OCI-LY1 (cell line): ENCODE measurements around the gene CACNB2.

Source experiments
- H2AFZ ChIP-seq: fragments of 200-600 bp; sonication (generic), shearing (Covaris generic); 2 replicates; pipeline ENCODE4 v1.6.0; 2014; ENCODE audit warnings: antibody characterized with exemption, mild to moderate bottlenecking, low read length
- H3F3A ChIP-seq: fragments of 200-600 bp; sonication (generic), shearing (Covaris generic); 2 replicates; pipeline ENCODE4 v1.6.0; 2014; ENCODE audit warnings: mild to moderate bottlenecking, antibody characterized with exemption, low read length, moderate library complexity; ENCODE audit not compliant: insufficient read depth
- H3K27ac ChIP-seq: fragments of 200-600 bp; sonication (generic); 2 replicates; pipeline ENCODE4 v1.5.1; 2014; ENCODE audit warnings: low read length, mixed run types, mild to moderate bottlenecking, low read depth; ENCODE audit not compliant: poor library complexity, severe bottlenecking
- H3K27me3 ChIP-seq: fragments of 200-600 bp; sonication (generic); 2 replicates; pipeline ENCODE4 v1.6.0; 2014; ENCODE audit warnings: antibody characterized with exemption, mild to moderate bottlenecking, low read length, moderate library complexity; ENCODE audit not compliant: insufficient read depth
- H3K36me3 ChIP-seq: fragments of 200-600 bp; sonication (generic); 2 replicates; pipeline ENCODE4 v1.6.1; 2014; ENCODE audit warnings: mild to moderate bottlenecking, antibody characterized with exemption, low read length, moderate library complexity, mixed read lengths; ENCODE audit not compliant: insufficient read depth
- H3K4me1 ChIP-seq: fragments of 200-600 bp; sonication (generic); 2 replicates; pipeline ENCODE4 v1.5.1; 2014; ENCODE audit warnings: mild to moderate bottlenecking, low read length, moderate library complexity; ENCODE audit not compliant: insufficient read depth, severe bottlenecking
- H3K4me2 ChIP-seq: fragments of 200-600 bp; sonication (generic), shearing (Covaris generic); 2 replicates; pipeline ENCODE4 v1.6.1; 2014; ENCODE audit warnings: low read length
- H3K4me3 ChIP-seq: fragments of 200-600 bp; sonication (generic); 2 replicates; pipeline ENCODE4 v1.5.1; 2014; ENCODE audit warnings: low read length, low read depth, mild to moderate bottlenecking, mixed read lengths; ENCODE audit not compliant: poor library complexity, severe bottlenecking
- H3K79me2 ChIP-seq: fragments of 200-600 bp; shearing (Covaris generic); 2 replicates; pipeline ENCODE4 v1.6.1; 2016; ENCODE audit warnings: mixed run types, low read length, mixed read lengths; ENCODE audit not compliant: insufficient read depth
- H3K9ac ChIP-seq: fragments of 200-600 bp; sonication (generic), shearing (Covaris generic); 2 replicates; pipeline ENCODE4 v1.6.1; 2014; ENCODE audit warnings: mild to moderate bottlenecking, low read length, mixed read lengths
- H3K9me2 ChIP-seq: fragments of 200-600 bp; sonication (generic), shearing (Covaris generic); 2 replicates; pipeline ENCODE4 v1.6.1; 2014; ENCODE audit warnings: low read depth, mild to moderate bottlenecking, low read length, mixed read lengths
- H3K9me3 ChIP-seq: fragments of 200-600 bp; shearing (Covaris generic); 2 replicates; pipeline ENCODE4 v1.6.1; 2014; ENCODE audit warnings: low read length, mixed read lengths
- H4K20me1 ChIP-seq: fragments of 200-600 bp; sonication (generic), shearing (Covaris generic); 2 replicates; pipeline ENCODE4 v1.6.0; 2016; ENCODE audit warnings: mild to moderate bottlenecking, low read length; ENCODE audit not compliant: insufficient read depth
- EZH2 ChIP-seq: fragments of 200-600 bp; sonication (generic), shearing (Covaris generic); IDR thresholded peaks from 2 replicates; pipeline ENCODE4 v1.8.0; 2017; ENCODE audit warnings: borderline replicate concordance, mixed run types, mild to moderate bottlenecking, antibody characterized with exemption, low read length, moderate library complexity, mixed read lengths
- TF ChIP-seq, protein P1 (sequence below): fragments of 200-600 bp; sonication (generic), shearing (Covaris generic); IDR thresholded peaks from 2 replicates; pipeline ENCODE4 v1.5.1; 2017; ENCODE audit warnings: mild to moderate bottlenecking, antibody characterized with exemption, low read length, moderate library complexity, mixed read lengths

CACNB2 gene

DNA sequence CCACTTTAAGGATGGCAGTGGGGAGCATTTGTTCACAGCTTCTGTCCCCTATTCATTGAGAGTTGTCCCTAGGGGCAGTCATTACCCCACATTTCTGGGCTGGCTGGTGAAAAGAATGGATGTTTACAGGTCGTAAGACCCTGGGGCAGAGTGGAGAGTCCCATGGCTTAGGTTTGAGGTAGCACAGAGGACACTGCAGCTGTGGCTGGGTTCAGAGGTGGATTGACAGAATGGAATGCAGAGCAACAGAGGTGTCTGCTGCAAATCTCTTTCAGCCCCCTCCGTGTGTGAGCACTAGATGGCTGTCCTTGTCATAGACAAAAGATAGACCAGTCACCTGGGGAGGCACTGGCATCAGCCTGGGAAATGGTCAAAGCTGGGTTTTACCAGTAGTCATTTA is 141.9 kb downstream of the CACNB2 start:
- Histone ChIP-seq H3K4me3 (no peak overlapping the region), H4K20me1 (no peaks in the 10 kb centered on the region), H3K4me2 (no peak overlapping the region), H3K9ac (no peak overlapping the region), H3K9me2 (no peaks in the 10 kb centered on the region), H3K27me3 (peaks cover 3% of the 10 kb centered on the region; the same call in 1 of the 2 replicates), H3K4me1 (no peaks in the 10 kb centered on the region), H3K36me3 (no peaks in the 10 kb centered on the region), H3F3A (no peaks in the 10 kb centered on the region), H3K9me3 (no peaks in the 10 kb centered on the region; the same call in 1 of the 2 replicates), H2AFZ (no peak overlapping the region), H3K79me2 (no peaks in the 10 kb centered on the region), H3K27ac (no peak overlapping the region)
- TF ChIP-seq, protein P1, sequence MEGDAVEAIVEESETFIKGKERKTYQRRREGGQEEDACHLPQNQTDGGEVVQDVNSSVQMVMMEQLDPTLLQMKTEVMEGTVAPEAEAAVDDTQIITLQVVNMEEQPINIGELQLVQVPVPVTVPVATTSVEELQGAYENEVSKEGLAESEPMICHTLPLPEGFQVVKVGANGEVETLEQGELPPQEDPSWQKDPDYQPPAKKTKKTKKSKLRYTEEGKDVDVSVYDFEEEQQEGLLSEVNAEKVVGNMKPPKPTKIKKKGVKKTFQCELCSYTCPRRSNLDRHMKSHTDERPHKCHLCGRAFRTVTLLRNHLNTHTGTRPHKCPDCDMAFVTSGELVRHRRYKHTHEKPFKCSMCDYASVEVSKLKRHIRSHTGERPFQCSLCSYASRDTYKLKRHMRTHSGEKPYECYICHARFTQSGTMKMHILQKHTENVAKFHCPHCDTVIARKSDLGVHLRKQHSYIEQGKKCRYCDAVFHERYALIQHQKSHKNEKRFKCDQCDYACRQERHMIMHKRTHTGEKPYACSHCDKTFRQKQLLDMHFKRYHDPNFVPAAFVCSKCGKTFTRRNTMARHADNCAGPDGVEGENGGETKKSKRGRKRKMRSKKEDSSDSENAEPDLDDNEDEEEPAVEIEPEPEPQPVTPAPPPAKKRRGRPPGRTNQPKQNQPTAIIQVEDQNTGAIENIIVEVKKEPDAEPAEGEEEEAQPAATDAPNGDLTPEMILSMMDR = no peak

DNA sequence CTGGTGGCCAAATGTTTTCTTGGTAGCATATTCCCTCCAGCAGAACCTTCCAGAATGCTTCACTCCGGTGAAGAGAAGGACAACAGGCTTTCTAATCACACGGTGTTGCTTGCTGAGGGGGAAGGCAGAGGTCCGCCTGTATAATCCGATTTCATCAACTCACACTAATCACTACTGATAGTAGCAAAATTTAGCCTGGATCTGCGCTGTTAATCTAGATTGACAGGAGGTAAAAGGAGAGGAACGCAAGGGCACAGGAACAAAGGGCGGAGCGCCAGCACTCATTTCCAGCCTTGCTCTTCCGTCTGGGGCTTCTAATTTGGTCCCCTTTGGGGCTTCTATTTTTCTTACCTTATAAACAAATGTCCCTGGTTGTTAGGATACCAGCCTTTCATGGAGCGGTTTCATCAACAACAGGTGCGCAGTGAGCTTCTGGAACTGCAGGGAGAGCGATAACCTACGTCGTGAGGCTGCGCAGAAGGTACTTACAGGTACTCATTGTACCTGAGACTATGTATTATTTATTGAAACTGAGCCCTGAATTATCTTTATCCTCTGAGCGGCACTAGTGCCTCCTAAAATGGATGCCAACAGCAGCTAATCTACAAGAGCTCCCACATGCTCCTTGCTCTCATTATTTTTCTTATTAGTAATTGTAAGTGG is 150.6 kb downstream of the CACNB2 start:
- no peaks in the 10 kb centered on the region for H3K27me3 ChIP-seq
- no peaks in the 10 kb centered on the region; the same call in 1 of the 2 replicates for H3K9me3 ChIP-seq
- peaks cover 9% of the 10 kb centered on the region for H3K4me1 ChIP-seq
- H3K4me3 ChIP-seq = no peak overlapping the region
- no peak overlapping the region for H3K27ac ChIP-seq
- no peak overlapping the region for H3K9ac ChIP-seq
- no peaks in the 10 kb centered on the region for H3F3A ChIP-seq
- H2AFZ ChIP-seq = no peak overlapping the region
- H3K79me2 ChIP-seq = no peaks in the 10 kb centered on the region
- no peaks in the 10 kb centered on the region for H3K9me2 ChIP-seq
- H3K4me2 ChIP-seq = no peak overlapping the region
- no peaks in the 10 kb centered on the region for H3K36me3 ChIP-seq
- TF ChIP-seq, protein P1 = no peak
- H4K20me1 ChIP-seq = no peaks in the 10 kb centered on the region

DNA sequence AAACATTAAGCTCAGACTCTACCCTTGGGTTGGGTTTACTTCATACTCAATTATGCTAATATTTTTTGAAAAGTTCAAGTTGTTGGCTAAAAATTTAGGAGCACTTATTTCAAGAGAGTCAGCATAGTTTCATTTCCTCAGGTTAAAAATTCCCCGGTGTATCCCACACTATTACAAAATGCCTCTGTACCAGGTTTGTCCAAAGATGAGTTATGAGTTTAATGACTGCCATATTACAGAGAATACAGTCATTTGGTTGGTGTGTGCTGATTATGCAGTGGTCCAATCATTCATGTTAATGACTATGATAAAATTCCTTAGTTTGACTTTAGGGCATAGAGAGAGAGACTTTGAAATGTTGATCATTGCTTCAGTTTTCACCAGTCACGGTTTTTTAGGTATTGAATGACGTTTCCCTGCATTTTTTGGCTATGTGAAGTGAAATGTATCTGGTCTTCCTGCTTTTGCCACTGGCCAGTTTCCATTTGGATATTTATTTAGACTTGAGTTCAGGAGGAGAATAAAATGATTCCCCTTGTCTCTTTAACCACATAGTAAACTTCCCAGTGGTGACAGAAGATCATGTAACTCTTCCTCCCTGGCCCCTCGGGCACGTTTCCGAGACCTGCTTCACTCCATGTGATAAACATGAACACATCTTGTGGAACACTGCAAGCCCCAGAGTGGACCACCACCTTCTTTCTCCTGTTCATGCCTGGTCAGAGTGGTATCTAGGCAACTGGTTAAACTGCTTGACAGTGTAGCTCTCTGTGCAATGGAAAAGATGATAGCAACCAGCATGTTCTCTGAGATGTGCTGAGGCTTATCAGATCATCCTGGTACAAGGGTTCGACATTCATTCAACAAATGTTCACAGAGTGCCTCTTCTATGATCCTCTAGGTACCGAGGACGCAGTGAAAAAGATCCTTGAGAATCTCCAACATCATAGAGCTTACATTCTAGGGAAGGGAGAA is 153.6 kb downstream of the CACNB2 start:
- Histone ChIP-seq H3K9me3 (no peaks in the 10 kb centered on the region), H3K4me1 (peaks cover 9% of the 10 kb centered on the region), H3K27ac (no peak overlapping the region)

More for the DNA sequence above, 153.6 kb downstream of the CACNB2 start:
- Histone ChIP-seq H4K20me1 (no peaks in the 10 kb centered on the region), H3F3A (no peaks in the 10 kb centered on the region), H2AFZ (no peak overlapping the region), H3K4me2 (no peak overlapping the region), H3K4me3 (no peak overlapping the region), H3K9ac (no peak overlapping the region), H3K36me3 (no peaks in the 10 kb centered on the region), H3K9me2 (no peaks in the 10 kb centered on the region), H3K79me2 (no peaks in the 10 kb centered on the region), H3K27me3 (peaks cover 8% of the 10 kb centered on the region; the same call in 1 of the 2 replicates)
- no peak for TF ChIP-seq EZH2
- TF ChIP-seq, protein P1 = no peak
